Renal cortical epithelial cell (primary cell): Measurements from ENCODE around the gene RNLS. TPM values are rescaled to one million over a fixed set of nuclear protein-coding genes. Genes with fewer than 3 reads are reported as not detected.
A peak's percentile ranks its signal among the peaks of the same experiment; 100 is the strongest.
"Not testable (repeated sequence)": the region's sequence is repeated elsewhere in the genome, so short reads cannot be mapped to it uniquely, and the experiment has no call there.

Experiments
- DNase-seq: peaks from one replicate; pipeline ENCODE4 v3.0.0-alpha.2; 2011; ENCODE audit warnings: low read depth
- total RNA-seq: library from RNA; depleted of rRNA; stranded (reverse); fragments of >200 nt; gene quantifications from 2 replicates; pipeline ENCODE4 v1.2.3, GENCODE V29; 2014

Gene RNLS
- total RNA-seq, 1 donor from 2014 or later, result 27.7 TPM

DNA sequence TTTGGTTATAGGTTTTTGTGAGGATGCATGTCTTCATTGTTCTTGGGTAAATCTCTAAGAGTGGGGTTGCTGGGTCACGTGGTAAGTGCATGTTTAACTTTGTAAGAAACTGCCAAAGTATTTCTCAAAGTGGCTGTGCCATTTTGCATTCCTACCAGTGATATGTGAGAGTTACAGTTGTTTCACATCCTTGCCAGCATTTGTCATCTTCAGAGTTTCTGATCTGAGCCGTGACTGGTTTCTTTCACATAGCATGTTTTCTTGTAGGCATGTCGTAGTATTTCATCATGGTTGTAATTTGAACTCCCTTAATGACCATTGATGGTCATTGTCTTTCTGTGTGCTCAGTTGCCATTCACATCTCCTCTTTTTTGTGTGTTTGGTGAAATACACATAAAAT is 286.0 kb downstream of the RNLS start:
- no peak for DNase-seq

DNA sequence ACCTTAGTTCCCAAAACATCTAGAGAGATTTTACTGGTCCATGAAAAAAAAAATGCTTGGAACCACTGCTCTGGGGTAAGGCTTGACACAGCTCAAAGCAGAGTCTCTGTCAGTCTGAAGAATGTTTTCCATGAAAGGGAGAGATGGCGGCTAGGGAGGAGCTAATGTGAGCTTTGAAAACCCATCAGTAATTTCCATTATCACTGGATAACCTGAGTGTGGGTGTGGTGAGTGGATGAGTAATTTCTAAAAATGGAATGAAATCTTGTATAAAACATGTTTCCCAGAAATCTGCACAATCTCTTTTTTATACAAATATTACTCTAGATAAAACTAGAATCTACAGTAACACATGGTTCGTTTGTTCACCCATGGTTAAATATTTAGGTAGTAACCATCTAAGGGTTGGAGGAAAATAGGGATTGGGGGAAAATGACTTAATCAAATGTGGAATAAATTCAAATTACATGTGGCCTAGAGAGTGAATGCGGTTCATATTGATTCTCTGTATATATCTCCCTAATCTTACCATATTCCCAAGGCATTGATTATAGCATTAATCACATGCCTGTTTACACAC is 289.4 kb downstream of the RNLS start:
- no peak for DNase-seq

DNA sequence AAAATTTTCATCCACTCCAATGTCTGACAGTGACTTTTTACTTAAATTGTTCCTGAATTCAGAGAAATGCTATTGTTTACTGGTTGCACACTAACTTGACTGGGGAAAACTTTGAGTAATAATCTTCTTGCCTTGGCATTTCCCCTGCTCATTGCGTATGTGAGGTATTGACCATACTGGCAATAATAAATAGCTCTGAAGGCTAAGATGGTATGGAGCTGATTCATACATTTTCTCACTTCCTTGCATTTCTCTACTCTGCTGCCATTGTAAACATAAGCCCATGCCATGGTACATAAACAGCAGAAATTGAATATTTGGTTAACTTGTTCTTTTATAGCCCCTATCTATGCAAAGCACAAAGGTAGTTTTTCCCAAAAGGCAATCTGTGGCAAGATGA is 290.0 kb downstream of the RNLS start:
- no peak for DNase-seq

DNA sequence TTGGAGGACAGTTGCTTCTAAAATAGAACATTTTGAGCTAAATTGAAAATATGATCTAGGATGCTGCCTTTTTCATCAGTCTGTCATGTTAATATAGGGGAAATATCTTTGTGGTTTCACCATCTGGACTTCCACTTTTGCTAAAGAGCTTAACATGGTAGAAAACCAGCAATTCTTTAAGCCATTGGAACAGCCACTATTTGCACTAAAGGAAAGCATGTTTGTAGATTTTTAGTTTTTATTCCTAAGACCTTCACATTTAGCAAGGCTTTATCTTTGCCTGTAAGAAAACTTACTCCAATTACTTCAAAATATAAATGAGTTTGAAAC is 291.0 kb downstream of the RNLS start:
- no peak for DNase-seq

DNA sequence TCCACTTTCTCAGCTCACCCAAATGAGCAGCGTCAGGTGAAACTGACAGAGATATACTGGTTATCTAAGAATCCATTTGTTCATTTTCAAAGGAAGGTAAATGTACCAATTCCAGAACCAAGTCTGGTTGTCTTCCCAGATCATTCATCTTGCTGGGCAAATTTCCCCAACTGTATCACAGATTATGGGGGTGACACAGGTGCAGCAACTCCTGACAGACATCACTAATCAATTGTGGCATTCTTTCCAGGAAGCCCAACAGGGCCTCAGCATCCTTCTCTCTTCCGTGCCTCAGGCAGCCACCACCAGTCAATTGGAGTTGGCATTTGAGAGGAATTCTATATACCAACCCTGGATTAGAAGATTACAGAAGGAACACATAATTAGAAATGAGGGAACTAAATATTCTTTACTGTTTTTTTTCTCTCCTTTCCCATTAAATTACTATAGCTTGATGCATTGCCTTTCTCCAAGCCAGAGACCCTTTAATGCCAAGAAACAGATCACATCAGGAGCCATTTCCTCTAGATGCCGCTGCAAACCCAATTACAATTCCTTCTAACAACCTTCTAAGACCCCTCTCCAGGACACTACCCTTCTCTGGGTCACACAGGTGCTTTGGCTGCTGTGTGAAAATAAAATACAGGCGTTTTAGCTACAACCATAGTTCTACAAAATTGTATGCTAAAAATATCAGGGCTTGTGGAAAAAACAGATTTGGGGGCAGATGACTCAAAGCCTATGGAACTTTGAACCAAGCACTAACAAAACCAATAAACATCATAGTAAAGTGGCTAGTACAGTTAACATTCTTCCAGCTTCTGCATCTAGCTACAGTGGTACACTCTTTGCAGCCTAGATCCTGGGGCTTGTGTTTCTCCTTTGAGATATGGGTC is 291.6 kb downstream of the RNLS start:
- no peak for DNase-seq

DNA sequence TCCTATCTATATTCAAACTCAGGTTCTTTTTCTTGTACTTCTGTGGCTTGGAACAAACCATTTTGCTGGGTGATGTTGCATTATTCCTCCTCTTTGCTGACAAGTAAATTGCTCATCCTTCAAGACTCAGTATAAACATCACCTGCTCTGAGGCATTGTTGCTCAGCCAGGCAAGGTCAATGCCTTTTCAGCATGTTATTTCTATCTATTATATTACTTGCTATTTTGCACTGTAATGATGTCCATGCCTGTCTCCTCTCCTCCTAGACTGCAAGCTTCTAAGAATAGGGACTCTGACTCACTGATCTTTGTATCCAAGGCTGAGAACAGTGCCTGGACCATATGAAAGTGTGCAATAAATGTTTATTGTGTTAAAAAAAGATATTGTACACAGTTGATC is 293.8 kb downstream of the RNLS start:
- DNase-seq, result no peak

DNA sequence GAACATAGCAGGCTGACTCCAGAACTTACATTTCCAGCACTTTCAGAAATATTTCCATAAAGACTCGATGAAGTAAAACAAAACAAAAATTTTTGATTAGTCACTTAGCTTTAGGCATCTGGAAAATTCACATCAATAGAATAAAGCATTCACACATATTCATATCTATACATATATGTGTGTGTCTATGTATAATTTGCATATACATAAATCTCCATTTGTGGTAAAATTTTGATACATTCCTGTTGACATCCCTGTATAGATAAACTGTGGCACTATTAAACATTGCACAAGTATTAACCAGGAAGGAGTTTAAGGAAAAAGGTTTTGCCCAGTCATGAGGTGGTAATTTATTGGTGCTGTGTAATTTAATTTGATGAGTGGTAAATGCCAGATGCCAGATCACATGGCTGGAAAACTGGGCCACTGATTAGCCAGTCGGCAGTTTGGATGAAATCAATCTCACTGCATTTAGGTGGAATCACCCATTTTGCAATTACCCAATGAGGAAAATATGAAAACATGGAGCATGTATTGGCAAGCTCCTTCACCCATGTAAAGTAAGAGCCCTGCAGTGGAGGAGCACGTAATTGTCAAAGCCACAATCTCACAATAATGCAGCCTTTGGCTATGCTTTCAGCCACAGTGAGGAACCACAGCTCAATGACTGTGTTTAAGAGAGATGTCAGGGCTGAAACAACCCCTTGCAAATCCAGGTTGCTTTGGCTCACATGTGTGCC is 294.6 kb downstream of the RNLS start:
- peak; percentile 31 for DNase-seq

DNA sequence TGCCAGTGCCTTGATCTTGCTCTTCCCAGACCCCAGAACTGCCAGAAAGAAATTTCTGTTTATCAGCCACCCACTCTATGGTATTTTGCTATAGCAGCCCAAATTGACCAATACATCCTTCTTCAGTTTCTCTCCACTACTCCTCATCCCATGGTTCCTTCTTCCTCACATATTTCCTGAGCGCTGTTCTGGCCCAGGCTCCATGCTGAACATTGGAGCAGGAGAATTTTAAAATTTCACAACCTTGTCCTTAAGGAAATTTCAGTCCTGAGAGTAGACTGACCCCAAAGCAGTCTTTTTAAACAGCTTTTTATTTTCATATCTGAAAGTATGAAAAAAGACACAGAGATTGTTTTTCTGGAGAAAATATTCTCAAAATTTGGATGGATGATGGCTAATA is 297.1 kb downstream of the RNLS start:
- DNase-seq, result no peak

DNA sequence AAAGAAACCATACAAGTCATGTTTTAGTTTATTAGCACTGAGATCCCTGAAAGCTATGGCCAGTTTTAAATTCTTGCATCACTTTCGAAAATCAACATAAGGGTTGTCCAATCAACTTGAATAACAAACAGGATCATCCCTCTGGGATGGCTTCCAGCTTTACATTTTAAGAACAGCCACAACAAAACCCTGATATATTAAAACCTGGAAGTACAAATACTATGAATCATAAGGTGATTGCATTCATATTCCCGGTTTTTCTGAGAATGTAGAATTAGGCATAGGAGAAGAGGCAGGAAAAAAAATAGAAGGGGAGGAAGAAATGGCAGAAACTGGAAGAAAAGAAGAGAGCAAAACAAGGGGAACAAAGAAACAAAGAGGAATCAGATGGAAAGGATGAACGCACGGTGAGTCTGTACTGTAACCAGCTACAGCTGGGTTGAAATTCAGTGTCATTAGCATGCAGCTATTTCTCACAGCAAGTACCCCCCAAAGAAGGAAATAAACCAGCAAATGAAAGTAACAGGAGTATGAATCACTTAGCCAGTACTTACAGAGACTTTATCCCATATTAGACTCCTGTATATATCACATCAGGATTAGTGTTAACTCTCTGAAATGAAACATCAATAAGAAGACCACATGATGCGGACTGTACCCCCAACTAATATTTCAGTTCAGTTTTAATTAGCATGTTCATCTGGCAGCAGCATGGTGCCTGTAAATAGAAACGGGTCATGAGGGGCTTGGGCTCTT is 301.3 kb downstream of the RNLS start:
- peak; percentile 92 for DNase-seq

DNA sequence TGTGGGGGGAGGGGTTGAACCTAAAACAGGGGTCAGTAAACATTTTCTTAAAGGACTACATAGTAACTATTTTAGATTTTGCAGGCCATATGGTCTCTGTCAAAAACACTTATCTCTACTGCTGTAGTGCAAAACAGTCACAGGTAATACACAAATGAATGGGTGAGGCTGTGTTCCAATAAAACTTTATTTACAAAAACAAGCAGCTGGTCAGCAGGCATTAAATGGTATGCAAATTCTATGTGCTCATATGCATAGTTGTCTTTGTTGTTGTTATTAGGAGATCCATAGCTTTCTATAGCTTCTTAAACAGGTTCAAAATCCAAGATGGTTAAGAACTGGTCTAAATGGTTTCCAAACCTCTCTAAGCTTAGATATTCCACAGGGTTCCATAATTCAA is 302.6 kb downstream of the RNLS start:
- no peak for DNase-seq

DNA sequence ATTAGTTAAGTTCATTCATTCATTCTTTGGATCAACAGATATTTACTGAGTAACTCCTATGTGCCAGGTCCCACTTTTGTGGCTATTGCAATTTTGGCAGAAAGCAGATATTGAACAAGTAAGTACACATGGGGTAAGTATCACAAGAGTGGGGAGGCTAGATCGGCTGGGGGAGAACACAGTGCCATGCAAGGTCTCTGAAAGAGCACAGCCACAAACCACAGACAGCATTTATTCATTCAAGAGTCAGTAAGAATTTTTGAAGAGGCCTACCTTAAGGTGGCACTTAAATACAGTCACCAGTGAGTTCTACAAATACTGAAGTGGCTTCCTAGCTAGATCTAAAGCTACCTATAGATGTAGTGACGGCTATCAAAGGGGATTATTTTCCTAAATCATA is 304.2 kb downstream of the RNLS start:
- DNase-seq, result peak; percentile 23

DNA sequence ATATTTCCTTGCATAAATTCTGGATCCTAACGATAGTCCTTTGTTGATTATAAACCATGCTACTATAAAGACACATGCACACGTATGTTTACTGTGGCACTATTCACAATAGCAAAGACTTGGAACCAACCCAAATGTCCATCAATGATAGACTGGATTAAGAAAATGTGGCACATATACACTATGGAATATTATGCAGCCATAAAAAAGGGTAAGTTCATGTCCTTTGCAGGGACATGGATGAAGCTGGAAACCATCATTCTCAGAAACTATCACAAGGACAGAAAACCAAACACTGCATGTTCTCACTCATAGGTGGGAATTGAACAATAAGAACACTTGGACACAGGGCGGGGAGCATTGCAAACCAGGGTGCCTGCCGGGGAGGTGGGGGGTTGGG is 306.2 kb downstream of the RNLS start:
- not testable (repeated sequence) for DNase-seq

DNA sequence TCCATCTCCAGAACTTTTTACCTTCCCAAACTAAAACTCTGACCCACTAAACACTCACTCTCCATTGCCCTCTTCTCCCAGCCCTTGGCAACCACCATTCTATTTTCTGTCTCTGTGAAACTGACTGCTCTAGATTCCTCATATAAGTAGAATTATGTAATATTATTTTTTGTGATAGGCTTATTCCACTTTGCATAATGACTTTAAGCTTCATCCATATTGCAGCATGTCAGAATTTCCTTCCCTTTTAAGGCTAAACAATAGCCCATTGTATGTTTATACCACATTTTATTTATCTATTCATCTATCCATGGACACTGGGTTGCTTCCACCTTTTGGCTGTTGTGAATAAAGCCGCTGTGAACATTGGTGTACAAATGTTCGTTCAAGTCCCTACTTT is 308.8 kb downstream of the RNLS start:
- DNase-seq, result no peak

DNA sequence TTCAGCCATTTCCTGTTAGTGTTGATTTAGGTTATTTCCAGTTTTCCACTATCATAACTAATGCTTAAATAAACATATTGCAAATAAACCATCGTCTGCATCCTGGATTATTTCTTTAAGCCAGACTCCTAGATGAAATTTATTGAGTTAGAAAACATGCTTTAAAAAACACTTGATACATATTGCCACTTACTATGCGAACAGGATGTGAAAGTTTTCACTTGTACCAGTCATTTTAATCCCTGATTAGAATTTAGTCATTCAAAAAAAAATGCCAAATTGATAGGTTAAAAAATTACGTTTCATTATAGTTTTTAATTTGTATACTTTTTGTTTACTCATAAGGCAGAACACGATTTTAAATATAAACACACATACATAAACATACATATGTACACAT is 309.6 kb downstream of the RNLS start:
- no peak for DNase-seq

DNA sequence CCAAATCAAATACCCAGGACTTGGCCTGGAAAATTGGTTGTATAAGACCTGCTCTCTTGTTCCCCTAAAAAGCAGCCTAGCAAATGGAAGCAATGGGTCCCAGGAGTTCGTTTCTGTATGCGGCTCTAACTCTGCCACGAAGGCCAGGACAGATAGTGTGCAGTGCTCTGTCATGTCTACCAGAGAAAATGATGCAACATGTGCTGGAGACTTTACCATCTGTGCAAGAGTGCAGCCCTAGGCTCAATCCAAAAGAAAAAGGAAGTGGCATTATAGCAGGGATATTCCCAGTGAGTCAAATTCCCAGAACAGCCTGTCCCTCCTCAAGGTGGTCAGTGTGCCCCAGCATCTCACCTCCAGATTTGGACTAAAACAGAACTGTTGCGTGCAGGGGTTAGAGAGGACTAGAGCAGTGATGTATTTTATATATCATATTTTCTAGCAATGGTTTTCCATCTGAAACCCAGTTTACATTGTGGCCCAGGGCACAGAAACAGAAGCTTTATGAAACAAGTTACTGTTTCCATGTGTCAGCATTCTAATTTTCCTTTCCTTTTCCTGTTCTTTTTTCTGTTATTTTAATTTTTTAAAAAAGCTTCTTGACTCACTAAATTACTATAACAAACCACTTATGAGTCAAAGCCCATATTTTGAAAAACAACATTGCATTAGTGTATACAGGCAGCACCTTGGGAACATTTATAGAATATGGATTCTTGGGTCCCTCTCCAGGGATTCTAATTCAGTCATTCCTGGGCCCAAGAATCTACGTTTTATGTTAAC is 311.2 kb downstream of the RNLS start:
- no peak for DNase-seq

DNA sequence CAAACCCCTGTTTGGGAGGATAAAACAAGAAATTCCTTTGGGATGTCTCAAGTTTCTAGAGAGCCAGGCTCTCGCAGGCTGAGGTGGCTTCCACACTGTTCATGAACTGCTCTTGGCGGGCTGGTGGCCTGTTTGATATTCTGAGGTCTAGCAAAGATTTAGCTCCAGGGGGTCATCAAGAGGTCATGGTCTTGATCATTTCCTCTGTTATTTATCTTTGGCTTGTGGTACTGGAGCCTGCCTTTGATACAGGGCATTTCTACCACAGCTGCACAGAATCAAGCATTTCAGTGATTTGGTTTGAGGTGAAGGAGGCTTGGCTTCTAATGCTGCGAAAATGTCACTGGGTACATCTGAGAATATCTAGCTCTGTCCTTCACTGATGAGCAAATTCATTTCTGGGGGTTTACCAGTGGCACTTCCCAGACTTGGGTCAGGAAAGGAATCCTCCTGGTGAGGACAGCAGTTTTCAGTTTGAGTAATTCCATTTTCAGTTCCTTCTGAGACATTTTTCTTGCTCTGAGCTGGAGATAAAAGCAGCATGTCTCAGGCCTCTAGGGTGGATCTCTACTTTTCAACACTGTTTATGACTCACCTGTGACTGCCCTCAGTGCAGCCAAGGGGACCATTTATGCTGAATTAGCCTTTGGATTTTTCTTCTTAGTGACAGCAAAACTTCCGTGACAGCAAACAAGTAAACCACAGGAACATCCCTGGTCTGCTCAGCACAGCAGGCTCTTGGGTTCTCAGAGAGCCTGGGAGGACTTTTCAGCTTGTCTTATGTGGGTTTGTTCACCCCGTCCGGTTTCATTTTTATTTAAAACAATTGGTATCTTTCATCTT is 312.0 kb downstream of the RNLS start:
- DNase-seq, result no peak

DNA sequence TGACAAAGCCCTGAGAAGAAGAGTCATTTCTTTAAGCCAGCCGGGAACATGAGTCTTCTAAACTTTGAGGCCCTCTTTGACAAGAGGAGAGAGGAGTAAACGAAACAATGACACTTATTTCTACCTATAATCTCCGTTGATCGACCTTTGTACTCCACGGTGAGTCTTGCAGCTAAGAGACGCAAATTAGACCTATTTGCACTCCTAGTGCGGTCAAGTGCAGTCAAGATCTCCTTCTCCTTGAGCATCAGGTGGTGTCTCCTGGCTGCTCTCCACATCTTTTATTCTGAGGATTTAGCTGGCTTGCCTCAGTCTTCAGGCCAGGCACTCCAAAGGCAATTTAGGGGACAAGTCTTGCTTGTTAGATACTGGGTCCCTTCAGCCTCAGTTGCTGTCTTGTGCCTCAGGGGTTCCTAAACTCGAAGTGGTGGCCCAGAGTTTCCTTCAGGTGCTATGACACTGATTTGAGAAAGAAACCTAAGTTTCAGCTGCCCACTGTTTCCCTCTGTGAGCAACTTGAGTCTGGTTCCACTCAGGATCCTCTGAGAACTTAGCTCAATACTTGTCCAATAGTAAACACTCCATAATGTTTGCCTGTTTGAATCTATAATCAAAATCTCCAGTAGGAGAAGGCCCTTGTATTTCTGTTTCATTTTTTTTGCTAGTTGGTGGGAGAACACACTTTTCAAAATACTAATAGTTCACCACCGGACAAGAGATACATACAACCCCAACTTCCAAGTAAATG is 312.9 kb downstream of the RNLS start:
- no peak for DNase-seq

DNA sequence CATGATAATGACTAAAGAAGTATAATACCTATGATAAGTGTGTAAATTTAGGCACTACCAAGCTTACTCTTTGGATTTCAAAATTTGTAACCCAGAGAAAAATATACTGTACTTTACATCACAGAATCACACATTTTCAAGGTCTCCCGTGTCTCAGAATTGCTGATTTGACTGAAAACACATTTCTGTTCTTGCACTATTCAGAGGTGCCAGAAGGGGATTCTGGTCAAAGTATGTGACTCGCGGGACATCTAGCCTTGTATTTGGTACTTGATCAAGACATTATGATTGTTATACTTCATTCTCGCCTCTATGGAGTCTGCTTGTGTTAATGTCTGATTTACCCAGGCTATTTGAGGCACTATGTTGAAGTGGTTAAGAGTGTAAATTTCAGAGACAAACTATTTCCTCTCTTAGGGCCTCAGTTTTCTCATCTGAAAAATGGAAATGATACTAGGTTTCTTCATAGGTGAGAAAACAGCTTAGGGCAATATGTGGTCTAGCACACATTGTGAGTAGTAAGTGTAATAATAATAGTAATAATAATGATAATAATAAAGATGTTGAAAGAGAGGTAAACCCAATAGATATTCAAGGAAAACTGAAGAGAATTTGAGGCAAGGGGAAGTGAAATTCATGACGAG is 320.4 kb downstream of the RNLS start:
- no peak for DNase-seq

DNA sequence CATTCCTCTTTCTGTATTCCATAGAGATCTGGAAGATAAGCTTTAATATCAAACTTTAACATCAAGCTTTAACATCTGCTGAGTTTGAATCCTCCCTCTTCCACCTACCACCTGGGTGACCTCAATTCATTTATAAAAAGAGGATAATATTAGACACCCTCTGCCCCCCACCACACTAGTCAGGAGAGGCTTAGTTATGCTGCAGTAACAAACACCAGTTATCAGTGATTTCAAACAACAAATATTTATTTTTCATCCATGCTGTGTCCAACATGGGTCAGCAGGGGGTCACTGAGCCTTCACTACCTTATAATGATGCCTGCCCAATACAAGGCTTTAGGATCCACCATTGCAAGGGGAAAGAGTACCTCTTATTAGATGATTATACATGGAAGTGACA is 322.0 kb downstream of the RNLS start:
- no peak for DNase-seq
